Glutamatergic neuron (in vitro differentiated cells): ENCODE data around the gene DMAP1. TPM values are rescaled to one million over a fixed set of nuclear protein-coding genes. Genes with fewer than 3 reads are reported as not detected.

Experiments used
- DNase-seq: peaks from one replicate; pipeline ENCODE4 v3.0.0; 2022
- H3K27ac Mint-ChIP-seq: one replicate; pipeline ENCODE4 v1.8.0; 2020; ENCODE audit warnings: mild to moderate bottlenecking, mixed read lengths, inconsistent platforms; ENCODE audit not compliant: unreplicated experiment
- H3K27me3 Mint-ChIP-seq: one replicate; pipeline ENCODE4 v1.8.0; 2020; ENCODE audit warnings: mild to moderate bottlenecking, moderate library complexity, mixed read lengths, inconsistent platforms; ENCODE audit not compliant: unreplicated experiment
- H3K36me3 Mint-ChIP-seq: one replicate; pipeline ENCODE4 v1.8.0; 2020; ENCODE audit warnings: mild to moderate bottlenecking, mixed read lengths, inconsistent platforms; ENCODE audit not compliant: unreplicated experiment
- H3K4me1 Mint-ChIP-seq: one replicate; pipeline ENCODE4 v1.8.0; 2020; ENCODE audit warnings: mild to moderate bottlenecking, low read depth, mixed read lengths, inconsistent platforms; ENCODE audit not compliant: unreplicated experiment
- H3K4me3 Mint-ChIP-seq: one replicate; pipeline ENCODE4 v1.8.0; 2020; ENCODE audit warnings: mild to moderate bottlenecking, mixed read lengths, inconsistent platforms; ENCODE audit not compliant: unreplicated experiment
- H3K9me3 Mint-ChIP-seq: one replicate; pipeline ENCODE4 v1.8.0; 2020; ENCODE audit warnings: mild to moderate bottlenecking, moderate library complexity, mixed read lengths, inconsistent platforms; ENCODE audit not compliant: unreplicated experiment
- CTCF ChIP-seq: fragments of 200-600 bp; sonication (generic); IDR thresholded peaks from one replicate; pipeline ENCODE4 v1.5.0; 2021; ENCODE audit not compliant: partially characterized antibody, unreplicated experiment
- total RNA-seq: library from RNA; stranded (reverse); fragmentation: NEBNext Ultra II Directional; extraction: Animal tissue kit (Norgen Biotek cat#: 25700); gene quantifications from one replicate; pipeline ENCODE4 v1.2.1, GENCODE V29; 2021; ENCODE audit not compliant: unreplicated experiment

Gene DMAP1
- total RNA-seq, 1 donor from 2014 or later: 62.6 TPM

- TF ChIP-seq CTCF: peak; percentile 90
- Mint-ChIP-seq H3K4me1 (peaks cover 14% of the 10 kb centered on the region), H3K27ac (no peak overlapping the region), H3K36me3 (no peaks in the 10 kb centered on the region), H3K4me3 (no peak overlapping the region), H3K9me3 (peaks cover 2% of the 10 kb centered on the region), H3K27me3 (peaks cover 12% of the 10 kb centered on the region)
- DNase-seq: peak; percentile 93
These were observed 4.6 kb downstream of the DMAP1 start for GRCh38 chr1:44217809-44218410.

GRCh38 chr1:44218503-44219300, 5.4 kb downstream of the DMAP1 start:
- no peak for DNase-seq
- H3K27me3 Mint-ChIP-seq: peaks cover 9% of the 10 kb centered on the region
- TF ChIP-seq CTCF: no peak
- peaks cover 3% of the 10 kb centered on the region for H3K9me3 Mint-ChIP-seq
- H3K4me3 Mint-ChIP-seq: no peak overlapping the region
- peaks cover 18% of the 10 kb centered on the region for H3K4me1 Mint-ChIP-seq
- peak overlapping the region; percentile 40 for H3K27ac Mint-ChIP-seq
- H3K36me3 Mint-ChIP-seq: no peaks in the 10 kb centered on the region

- Mint-ChIP-seq H3K9me3 (peaks cover 8% of the 10 kb centered on the region), H3K4me3 (no peak overlapping the region), H3K27ac (no peak overlapping the region), H3K4me1 (peaks cover 14% of the 10 kb centered on the region), H3K36me3 (no peaks in the 10 kb centered on the region), H3K27me3 (peaks cover 8% of the 10 kb centered on the region)
- no peak for DNase-seq
- no peak for TF ChIP-seq CTCF
These were observed 6.0 kb downstream of the DMAP1 start for GRCh38 chr1:44219301-44219626.

GRCh38 chr1:44220001-44220751, 6.9 kb downstream of the DMAP1 start:
- Mint-ChIP-seq H3K27ac (no peak overlapping the region), H3K27me3 (peaks cover 8% of the 10 kb centered on the region), H3K4me1 (peaks cover 14% of the 10 kb centered on the region), H3K4me3 (no peak overlapping the region), H3K36me3 (no peaks in the 10 kb centered on the region), H3K9me3 (peaks cover 8% of the 10 kb centered on the region)
- no peak for DNase-seq
- no peak for TF ChIP-seq CTCF
